H1 (cell line): ENCODE data around the gene PGM3. TPM values are rescaled to one million over a fixed set of nuclear protein-coding genes. Genes with fewer than 3 reads are reported as not detected.

ENCODE experiments used
- ATF3 ChIP-seq: IDR thresholded peaks from 2 replicates; pipeline ENCODE4 v1.6.1; 2011; ENCODE audit warnings: low read depth, mild to moderate bottlenecking, low read length; ENCODE audit not compliant: insufficient read depth
- ZNF274 ChIP-seq: IDR thresholded peaks from 2 replicates; pipeline ENCODE4 v1.7.0; 2012; ENCODE audit warnings: low read length, borderline replicate concordance; ENCODE audit errors: extremely low read depth
- polyA plus RNA-seq, 7 experiments: library from polyadenylated mRNA; depleted of rRNA in 3 of 7; stranded (reverse) in 5 of 7; unstranded in 2 of 7; fragments of >200 nt in 5 of 7; fragments of 200-250 nt in 2 of 7; gene quantifications; 1 replicate in 5 of 7; 2 replicates in 1 of 7; 4 replicates in 1 of 7; pipeline versions ENCODE4 v1.2.1 to v1.2.3, GENCODE V29; 2011 to 2013; ENCODE audit warnings: missing spikeins in 2 of 7, mixed read lengths in 2 of 7
- total RNA-seq: library from RNA; stranded (reverse); fragmentation: NEBNext Ultra II Directional; extraction: Animal tissue kit (Norgen Biotek cat#: 25700); gene quantifications from 2 replicates; pipeline ENCODE4 v1.2.1, GENCODE V29; 2021

Gene PGM3
- total and polyA plus RNA-seq, 2 of the 8 experiments (the other 6 are each of a cell fraction or from before 2014, with no cell fraction given): 14.5 to 60.5 TPM

GRCh38 chr6:83193747-83194566, 892 bp upstream of the PGM3 start (continued):
- TF ChIP-seq ATF3 (no peak), ZNF274 (no peak)
